Measurements from ENCODE around the gene FAM193A. TPM values are rescaled to one million over a fixed set of nuclear protein-coding genes. Genes with fewer than 3 reads are reported as not detected.

Gene FAM193A
- total RNA-seq, 1 donor from 2014 or later, result 56.1 TPM

GRCh38 chr4:2648159-2648814, 111.8 kb downstream of the FAM193A start:
- TF ChIP-seq CTCF (IDR thresholded peaks at IDR 0.05; ENCODE audit: partially characterized antibody, unreplicated experiment), result no peak
- Mint-ChIP-seq H3K27me3 (ENCODE audit: unreplicated experiment) (peaks cover 5% of the 10 kb centered on the region), H3K27ac (ENCODE audit: unreplicated experiment) (no peak overlapping the region), H3K4me3 (ENCODE audit: unreplicated experiment) (no peak overlapping the region), H3K9me3 (ENCODE audit: unreplicated experiment) (peaks cover 12% of the 10 kb centered on the region), H3K4me1 (ENCODE audit: low read depth, unreplicated experiment) (peaks cover 16% of the 10 kb centered on the region), H3K36me3 (ENCODE audit: unreplicated experiment) (peaks cover 7% of the 10 kb centered on the region)
- DNase-seq, result no peak

GRCh38 chr4:2649604-2650114, 113.2 kb downstream of the FAM193A start:
- TF ChIP-seq CTCF (IDR thresholded peaks at IDR 0.05; ENCODE audit: partially characterized antibody, unreplicated experiment), result no peak
- Mint-ChIP-seq H3K36me3 (ENCODE audit: unreplicated experiment) (peaks cover 7% of the 10 kb centered on the region), H3K4me1 (ENCODE audit: low read depth, unreplicated experiment) (peaks cover 10% of the 10 kb centered on the region)

GRCh38 chr4:2650276-2650675, 113.8 kb downstream of the FAM193A start:
- Mint-ChIP-seq H3K36me3 (ENCODE audit: unreplicated experiment) (peaks cover 7% of the 10 kb centered on the region), H3K9me3 (ENCODE audit: unreplicated experiment) (peaks cover 9% of the 10 kb centered on the region)
- no peak for TF ChIP-seq CTCF (IDR thresholded peaks at IDR 0.05; ENCODE audit: partially characterized antibody, unreplicated experiment)

More at GRCh38 chr4:2649604-2650114, 113.2 kb downstream of the FAM193A start:
- H3K27me3 Mint-ChIP-seq (ENCODE audit: unreplicated experiment), result peaks cover 3% of the 10 kb centered on the region
- no peak overlapping the region for H3K27ac Mint-ChIP-seq (ENCODE audit: unreplicated experiment)
- peaks cover 9% of the 10 kb centered on the region for H3K9me3 Mint-ChIP-seq (ENCODE audit: unreplicated experiment)
- DNase-seq, result no peak
- H3K4me3 Mint-ChIP-seq (ENCODE audit: unreplicated experiment), result no peak overlapping the region

GRCh38 chr4:2651546-2651945, 115.1 kb downstream of the FAM193A start:
- Mint-ChIP-seq H3K9me3 (ENCODE audit: unreplicated experiment) (peaks cover 9% of the 10 kb centered on the region), H3K4me1 (ENCODE audit: low read depth, unreplicated experiment) (peaks cover 10% of the 10 kb centered on the region), H3K36me3 (ENCODE audit: unreplicated experiment) (peaks cover 7% of the 10 kb centered on the region), H3K27me3 (ENCODE audit: unreplicated experiment) (peaks cover 3% of the 10 kb centered on the region), H3K4me3 (ENCODE audit: unreplicated experiment) (no peak overlapping the region), H3K27ac (ENCODE audit: unreplicated experiment) (peak overlapping the region; percentile 65)
- TF ChIP-seq CTCF (IDR thresholded peaks at IDR 0.05; ENCODE audit: partially characterized antibody, unreplicated experiment), result no peak
- no peak for DNase-seq

More at GRCh38 chr4:2650276-2650675, 113.8 kb downstream of the FAM193A start:
- H3K27me3 Mint-ChIP-seq (ENCODE audit: unreplicated experiment), result peaks cover 3% of the 10 kb centered on the region
- peaks cover 10% of the 10 kb centered on the region for H3K4me1 Mint-ChIP-seq (ENCODE audit: low read depth, unreplicated experiment)
- H3K4me3 Mint-ChIP-seq (ENCODE audit: unreplicated experiment), result no peak overlapping the region
- no peak overlapping the region for H3K27ac Mint-ChIP-seq (ENCODE audit: unreplicated experiment)
- DNase-seq, result no peak

GRCh38 chr4:2651998-2652397, 115.6 kb downstream of the FAM193A start:
- Mint-ChIP-seq H3K27me3 (ENCODE audit: unreplicated experiment) (peaks cover 3% of the 10 kb centered on the region), H3K4me1 (ENCODE audit: low read depth, unreplicated experiment) (peaks cover 10% of the 10 kb centered on the region), H3K4me3 (ENCODE audit: unreplicated experiment) (no peak overlapping the region), H3K27ac (ENCODE audit: unreplicated experiment) (peak overlapping the region; percentile 52), H3K36me3 (ENCODE audit: unreplicated experiment) (peaks cover 7% of the 10 kb centered on the region), H3K9me3 (ENCODE audit: unreplicated experiment) (peaks cover 9% of the 10 kb centered on the region)
- DNase-seq, result no peak
- TF ChIP-seq CTCF (IDR thresholded peaks at IDR 0.05; ENCODE audit: partially characterized antibody, unreplicated experiment), result no peak
